HepG2 (cell line): ENCODE measurements around the gene PDZD7.
"Not testable (repeated sequence)": the region's sequence is repeated elsewhere in the genome, so short reads cannot be mapped to it uniquely, and the experiment has no call there.

Experiments used
- CHD2 ChIP-seq: IDR thresholded peaks from 2 replicates; pipeline ENCODE4 v1.6.1; 2011; ENCODE audit warnings: low read depth, low read length, improper control_type of control experiment
- MAZ ChIP-seq, 2 experiments: sonication (generic) in 1 of 2; formaldehyde crosslinking in 1 of 2; IDR thresholded peaks; 2 replicates each; pipeline versions ENCODE4 v1.5.0 to v1.6.1; 2012 to 2020; ENCODE audit warnings: low read depth in 2 of 2, mild to moderate bottlenecking in 2 of 2, borderline replicate concordance in 1 of 2, improper control_type of control experiment in 1 of 2, low read length in 1 of 2, missing genetic modification reagents in 1 of 2, moderate library complexity in 1 of 2
- NFYB ChIP-seq: sonication (generic); formaldehyde crosslinking; IDR thresholded peaks from 2 replicates; pipeline ENCODE4 v1.4.0; 2020; ENCODE audit warnings: missing genetic modification reagents
- POLR2A ChIP-seq, 2 experiments: IDR thresholded peaks; 2 replicates each; pipeline ENCODE4 v1.6.1; 2011; ENCODE audit warnings: low read depth in 2 of 2, low read length in 2 of 2, mild to moderate bottlenecking in 1 of 2, moderate library complexity in 1 of 2; ENCODE audit not compliant: insufficient read depth in 1 of 2
- ZNF749 ChIP-seq: sonication (generic); formaldehyde crosslinking; IDR thresholded peaks from 2 replicates; pipeline ENCODE4 v1.8.0; 2022; ENCODE audit warnings: mild to moderate bottlenecking, missing genetic modification reagents, moderate library complexity, borderline replicate concordance

DNA sequence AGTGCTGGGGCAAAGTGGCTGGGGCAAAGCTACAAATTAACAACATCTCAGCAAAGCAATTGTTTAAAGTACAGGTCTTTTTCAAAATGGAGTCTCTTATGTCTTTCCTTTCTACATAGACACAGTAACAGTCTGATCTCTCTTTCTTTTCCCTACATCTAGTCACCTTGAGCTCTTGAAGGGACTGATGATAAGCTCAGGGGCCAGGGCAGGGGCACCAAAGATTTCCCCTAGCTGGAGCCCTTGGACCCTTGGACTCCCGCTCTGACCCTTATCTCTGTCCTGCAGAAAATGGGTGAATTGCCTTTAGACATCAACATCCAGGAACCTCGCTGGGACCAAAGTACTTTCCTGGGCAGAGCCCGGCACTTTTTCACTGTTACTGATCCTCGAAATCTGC lies 3.5 kb upstream of the PDZD7 start:
- not testable (repeated sequence) for TF ChIP-seq MAZ (IDR thresholded peaks at IDR 0.05; ENCODE audit: borderline replicate concordance, low read depth, low read length); MAZ (CRISPR knock-in tag; IDR thresholded peaks at IDR 0.05; ENCODE audit: low read depth); NFYB (CRISPR knock-in tag); ZNF749; CHD2; POLR2A (IDR thresholded peaks at IDR 0.05; ENCODE audit: insufficient read depth in 1 of 2, low read depth in 2 of 2, low read length in 2 of 2)
